Immature natural killer cell (primary cell): ENCODE data around the gene INHA. TPM values are rescaled to one million over a fixed set of nuclear protein-coding genes. Genes with fewer than 3 reads are reported as not detected.

Experiments
- DNase-seq, 3 donors: peaks; one replicate each; pipeline ENCODE4 v3.0.0; 2022; ENCODE audit warnings: mixed read lengths in 1 of 3
- H3K27ac Mint-ChIP-seq, 6 donors: one replicate each; pipeline ENCODE4 v1.8.0; 2020; ENCODE audit warnings: mixed read lengths in 6 of 6, mild to moderate bottlenecking in 5 of 6, inconsistent platforms in 4 of 6, moderate library complexity in 3 of 6
- H3K27me3 Mint-ChIP-seq, 3 donors: one replicate each; pipeline ENCODE4 v1.8.0; 2020 to 2021; ENCODE audit warnings: low read depth in 3 of 3, mild to moderate bottlenecking in 3 of 3, mixed read lengths in 3 of 3, moderate library complexity in 3 of 3, inconsistent platforms in 1 of 3
- H3K36me3 Mint-ChIP-seq, 3 donors: one replicate each; pipeline ENCODE4 v1.8.0; 2020; ENCODE audit warnings: mixed read lengths in 3 of 3, inconsistent platforms in 2 of 3, mild to moderate bottlenecking in 2 of 3
- H3K4me1 Mint-ChIP-seq, 2 donors: one replicate each; pipeline ENCODE4 v1.8.0; 2020; ENCODE audit warnings: inconsistent platforms in 2 of 2, mild to moderate bottlenecking in 2 of 2, mixed read lengths in 2 of 2, moderate library complexity in 1 of 2
- H3K4me3 Mint-ChIP-seq, 5 donors: one replicate each; pipeline ENCODE4 v1.8.0; 2020; ENCODE audit warnings: mild to moderate bottlenecking in 5 of 5, mixed read lengths in 5 of 5, inconsistent platforms in 3 of 5, moderate library complexity in 3 of 5
- H3K9me3 Mint-ChIP-seq, 6 donors: one replicate each; pipeline ENCODE4 v1.8.0; 2020; ENCODE audit warnings: mild to moderate bottlenecking in 6 of 6, mixed read lengths in 6 of 6, inconsistent platforms in 4 of 6, moderate library complexity in 3 of 6
- polyA plus RNA-seq, 3 donors: library from polyadenylated mRNA; unstranded; fragments of 300-500 nt; fragmentation: Illumina TruSeq; gene quantifications; one replicate each; pipeline ENCODE4 v1.2.3, GENCODE V29; 2021

Gene INHA
- polyA plus RNA-seq, 3 donors from 2014 or later: not detected

- peaks cover 2 to 5% (median 3%) of the 10 kb centered on the region in 3 donors for H3K27me3 Mint-ChIP-seq
- peaks cover 0 to 11% (median 0%) of the 10 kb centered on the region in 3 donors for H3K36me3 Mint-ChIP-seq
- no peak overlapping the region for H3K27ac Mint-ChIP-seq
- DNase-seq: no peak
- no peaks in the 10 kb centered on the region for H3K4me1 Mint-ChIP-seq
- H3K9me3 Mint-ChIP-seq: no peaks in the 10 kb centered on the region
- no peak overlapping the region for H3K4me3 Mint-ChIP-seq
Observed at GRCh38 chr2:219620546-219620945, 48.4 kb downstream of the INHA start.

- Mint-ChIP-seq H3K4me1 (peaks cover 0 to 6% of the 10 kb centered on the region in 2 donors), H3K4me3 (no peak overlapping the region), H3K9me3 (no peaks in the 10 kb centered on the region), H3K27me3 (peaks cover 5 to 10% (median 5%) of the 10 kb centered on the region in 3 donors), H3K27ac (no peak overlapping the region), H3K36me3 (peaks cover 0 to 3% (median 0%) of the 10 kb centered on the region in 3 donors)
- DNase-seq: no peak
Observed at GRCh38 chr2:219621935-219622334, 49.8 kb downstream of the INHA start.

- H3K27ac Mint-ChIP-seq: no peak overlapping the region
- no peaks in the 10 kb centered on the region for H3K36me3 Mint-ChIP-seq
- no peak for DNase-seq
- H3K4me1 Mint-ChIP-seq: peaks cover 0 to 7% of the 10 kb centered on the region in 2 donors
- no peaks in the 10 kb centered on the region for H3K9me3 Mint-ChIP-seq
- H3K4me3 Mint-ChIP-seq: no peak overlapping the region
- peaks cover 5 to 11% (median 6%) of the 10 kb centered on the region in 3 donors for H3K27me3 Mint-ChIP-seq
Observed at GRCh38 chr2:219622472-219622871, 50.4 kb downstream of the INHA start.

- no peak for DNase-seq
- Mint-ChIP-seq H3K4me3 (no peak overlapping the region), H3K27me3 (peaks cover 5 to 14% (median 11%) of the 10 kb centered on the region in 3 donors), H3K36me3 (no peaks in the 10 kb centered on the region), H3K9me3 (no peaks in the 10 kb centered on the region), H3K4me1 (peaks cover 0 to 7% of the 10 kb centered on the region in 2 donors), H3K27ac (no peak overlapping the region)
Observed at GRCh38 chr2:219624565-219624964, 52.5 kb downstream of the INHA start.

- Mint-ChIP-seq H3K9me3 (no peaks in the 10 kb centered on the region), H3K27me3 (peaks cover 5 to 14% (median 11%) of the 10 kb centered on the region in 3 donors), H3K27ac (no peak overlapping the region), H3K36me3 (no peaks in the 10 kb centered on the region), H3K4me1 (peaks cover 0 to 7% of the 10 kb centered on the region in 2 donors), H3K4me3 (no peak overlapping the region)
- no peak for DNase-seq
Observed at GRCh38 chr2:219625179-219625578, 53.1 kb downstream of the INHA start.

Other genes with a start within 250 kb of the INHA start
- not detected for gene RESP18, start 239.6 kb upstream of the INHA start, polyA plus RNA-seq
- 10 to 100 TPM; 77.4 to 97.9 (median 78.9) TPM for gene DNPEP, start 184.4 kb upstream of the INHA start, polyA plus RNA-seq
- gene DES, start 153.9 kb upstream of the INHA start, polyA plus RNA-seq: not detected
- not detected for gene SPEG, start 137.5 kb upstream of the INHA start, polyA plus RNA-seq
- gene GMPPA, start 73.4 kb upstream of the INHA start, polyA plus RNA-seq: 10 to 100 TPM; 21.4 to 40.9 (median 37.1) TPM
- not detected for gene ASIC4, start 57.8 kb upstream of the INHA start, polyA plus RNA-seq
- gene CHPF, start 28.5 kb upstream of the INHA start, polyA plus RNA-seq: 10 to 100 TPM in 2 of 3 donors, 1 to 10 TPM in 1; 6.1 to 20.8 (median 18.6) TPM
- gene TMEM198, start 28.3 kb upstream of the INHA start, polyA plus RNA-seq: under 1 TPM in 1 of 3 donors, not detected in 2; 0.44 TPM
- gene OBSL1, start 771 bp upstream of the INHA start, polyA plus RNA-seq: under 1 TPM in 1 of 3 donors, not detected in 2; 0.53 TPM
- gene STK11IP, start 25.5 kb downstream of the INHA start, polyA plus RNA-seq: 10 to 100 TPM; 12.6 to 18.4 (median 16.6) TPM
- gene SLC4A3, start 55.3 kb downstream of the INHA start, polyA plus RNA-seq: under 1 TPM in 1 of 3 donors, not detected in 2; 0.52 TPM